HPDE6-E6E7 (cell line): ENCODE data around the gene CD28.

ENCODE experiments used
- DNase-seq: peaks from one replicate; pipeline ENCODE4 v3.0.0; 2011; ENCODE audit warnings: missing footprints; ENCODE audit errors: extremely low spot score

The CD28 gene

DNA sequence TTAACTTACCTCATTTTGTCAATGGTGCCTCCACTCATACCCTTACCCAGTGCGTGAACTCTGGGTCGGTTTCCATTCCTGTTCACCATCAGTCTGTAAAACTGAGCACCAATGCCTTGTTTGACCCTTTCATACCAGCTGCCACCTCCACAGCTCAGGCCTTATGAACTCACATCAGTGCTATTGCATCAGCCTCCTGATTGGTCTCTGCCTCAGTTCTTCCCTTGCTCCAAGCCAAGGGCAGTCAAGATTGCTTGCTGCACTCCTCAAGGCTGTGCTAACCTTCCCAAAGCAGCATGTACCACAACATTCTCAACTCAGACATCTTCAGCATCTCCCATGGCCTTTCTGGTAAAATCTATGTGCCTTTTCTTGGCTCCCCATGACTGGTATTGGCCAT lies 9.3 kb downstream of the CD28 start:
- DNase-seq: no peak

DNA sequence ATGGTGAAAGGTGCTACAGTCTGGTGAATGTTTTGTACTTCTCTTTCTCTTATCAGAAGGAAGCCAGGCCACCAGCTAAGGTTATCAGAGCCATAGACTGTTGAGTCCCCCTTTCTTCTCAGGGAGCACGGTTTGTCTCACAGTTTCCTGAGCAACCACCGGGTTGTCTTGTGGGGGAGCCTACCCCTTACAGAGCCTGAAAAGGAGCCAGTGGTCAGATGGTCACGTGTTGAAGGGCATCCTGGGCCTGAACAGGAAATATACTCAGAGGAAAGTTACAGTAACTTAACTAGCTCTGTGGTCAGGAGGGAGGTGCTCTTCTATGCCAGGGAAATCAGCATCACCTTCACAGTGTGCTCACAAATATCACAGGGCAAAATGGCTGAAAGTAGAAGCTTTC lies 11.6 kb downstream of the CD28 start:
- no peak for DNase-seq

DNA sequence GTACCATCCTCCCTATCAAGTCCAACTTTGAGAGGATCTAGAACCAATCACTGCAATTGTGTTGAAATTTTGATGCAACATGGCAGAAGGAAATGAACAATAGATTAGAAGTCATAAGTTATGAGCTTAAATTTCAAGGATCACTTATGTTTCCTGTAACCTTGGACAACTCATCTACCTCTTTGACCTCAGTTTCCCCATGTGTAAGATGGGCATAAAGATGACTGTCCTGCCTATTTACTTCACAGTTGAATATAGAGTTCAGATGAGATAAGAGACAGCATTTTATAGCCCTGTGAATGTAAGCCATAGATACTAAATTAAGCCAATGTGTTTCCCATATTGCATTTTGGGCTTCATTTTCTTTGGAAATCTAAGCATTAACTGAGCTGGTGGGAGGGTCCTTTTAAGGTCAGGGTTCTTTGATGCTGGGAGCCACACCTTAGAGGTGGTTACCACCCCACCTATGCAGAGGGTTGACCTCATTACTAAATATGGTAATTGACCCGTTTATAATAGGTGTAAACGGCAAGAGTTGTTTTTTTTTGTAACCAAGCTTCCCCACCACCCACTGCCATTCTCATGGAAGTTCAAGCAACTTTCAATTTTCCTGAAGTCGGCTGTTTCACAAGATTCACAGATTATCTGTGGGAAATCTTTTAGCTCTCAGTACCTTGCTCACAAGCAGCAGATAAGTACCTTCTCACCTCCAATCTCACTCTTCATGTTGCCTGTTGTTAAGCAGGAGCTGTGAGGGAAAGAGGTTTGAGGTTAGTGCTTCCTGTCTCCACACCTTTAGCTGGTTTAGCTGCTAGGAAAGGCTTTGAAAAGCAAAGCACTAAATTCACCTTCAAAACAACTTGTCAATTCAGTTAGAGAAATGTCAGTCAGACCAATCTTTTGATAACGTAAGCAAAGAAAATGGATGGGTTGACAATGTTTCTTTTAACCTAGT lies 13.3 kb downstream of the CD28 start:
- DNase-seq: no peak

DNA sequence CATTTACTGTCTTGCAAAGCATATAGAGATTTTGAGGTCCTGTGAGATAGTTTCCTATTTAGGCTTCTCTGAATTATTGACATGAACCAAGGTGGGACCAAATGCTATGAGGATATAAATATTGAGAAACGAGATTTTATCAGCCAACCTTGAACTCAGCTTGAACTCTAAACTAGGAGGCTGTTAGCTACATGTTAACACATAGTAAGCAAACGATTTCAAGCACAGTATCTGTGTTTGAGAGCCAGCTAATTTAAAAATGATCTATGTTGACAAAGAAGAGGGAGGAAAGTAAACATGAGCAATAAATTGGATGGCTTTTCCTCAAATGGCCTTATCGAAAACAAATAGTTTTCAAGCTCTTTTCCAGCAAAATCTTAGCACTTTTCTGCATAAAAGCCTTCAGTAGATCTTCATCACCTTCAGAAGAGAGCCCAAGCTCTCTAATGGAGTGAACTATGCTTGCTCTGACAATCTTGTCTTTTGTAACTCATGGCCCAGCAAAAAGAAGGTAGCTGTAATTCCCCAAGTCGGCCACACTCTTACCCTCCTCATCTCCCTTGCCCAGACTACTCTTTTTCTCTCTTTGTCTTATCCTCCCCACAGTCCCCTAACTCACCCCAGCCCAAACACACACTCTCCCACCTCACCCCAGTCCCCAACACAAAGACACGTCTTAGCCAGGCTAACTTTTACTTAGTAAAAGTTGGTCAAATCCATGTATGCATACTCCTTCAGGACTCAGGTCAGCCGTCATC lies 14.7 kb downstream of the CD28 start:
- no peak for DNase-seq

DNA sequence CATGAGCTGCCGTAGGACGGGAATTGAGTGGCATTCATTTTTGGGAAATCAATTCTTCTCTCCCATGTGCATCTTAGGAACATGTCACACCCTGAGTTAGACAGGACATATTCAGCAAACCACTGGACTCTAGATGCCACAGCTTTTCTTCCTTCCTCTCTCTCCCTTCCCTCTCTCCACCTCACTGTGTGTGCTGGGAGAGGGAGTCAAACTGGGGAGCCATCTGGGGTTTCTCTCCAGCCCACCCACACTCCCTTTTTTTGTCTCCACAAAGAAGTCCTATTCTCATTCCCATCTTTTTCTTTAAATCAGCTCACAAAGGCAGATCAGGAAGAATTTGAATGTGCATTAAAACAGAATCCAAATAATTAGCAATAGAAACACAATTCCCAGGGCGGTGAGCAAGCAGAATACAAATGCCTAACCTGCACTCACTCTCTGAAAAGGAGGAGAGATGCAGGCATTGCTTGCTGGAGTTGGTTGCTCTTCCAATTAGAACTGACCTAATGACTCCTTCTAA lies 15.4 kb downstream of the CD28 start:
- DNase-seq: no peak

DNA sequence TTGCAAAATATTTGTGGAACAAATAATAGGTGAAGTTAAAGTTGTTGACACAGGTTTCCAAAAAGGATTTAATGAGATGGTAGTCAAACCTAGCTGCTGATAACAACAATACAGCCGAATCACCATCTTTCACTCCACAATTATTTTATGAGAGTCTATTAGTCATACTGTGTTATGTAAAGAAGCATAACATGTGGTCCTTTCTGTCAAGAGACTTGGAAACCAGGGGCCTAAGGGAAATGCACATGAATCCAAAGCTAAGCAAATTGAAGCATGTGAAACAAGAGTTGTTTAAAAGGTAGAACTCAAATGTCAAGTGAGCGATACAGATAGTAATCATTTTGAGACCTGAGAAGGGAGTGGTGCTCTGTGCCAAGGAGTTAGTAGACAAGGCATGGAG lies 16.0 kb downstream of the CD28 start:
- no peak for DNase-seq

DNA sequence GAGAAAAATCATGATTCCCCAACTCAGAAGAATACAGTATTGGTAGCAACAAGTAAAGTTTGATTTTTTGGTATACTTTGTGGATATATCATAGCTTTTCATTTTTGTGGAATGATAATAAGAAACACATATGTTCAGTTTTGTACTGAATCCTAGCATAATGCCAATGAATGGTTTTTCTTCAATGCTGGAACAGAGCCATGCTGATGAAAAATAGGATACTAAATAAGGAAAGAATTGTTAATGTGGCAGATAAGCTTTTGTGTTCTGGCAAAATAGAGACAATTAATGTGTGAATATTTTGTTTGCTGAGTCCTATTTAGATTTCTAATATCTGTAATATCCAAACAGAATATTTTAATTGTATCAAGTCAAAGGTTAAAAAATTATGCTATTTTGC lies 21.9 kb downstream of the CD28 start:
- no peak for DNase-seq

DNA sequence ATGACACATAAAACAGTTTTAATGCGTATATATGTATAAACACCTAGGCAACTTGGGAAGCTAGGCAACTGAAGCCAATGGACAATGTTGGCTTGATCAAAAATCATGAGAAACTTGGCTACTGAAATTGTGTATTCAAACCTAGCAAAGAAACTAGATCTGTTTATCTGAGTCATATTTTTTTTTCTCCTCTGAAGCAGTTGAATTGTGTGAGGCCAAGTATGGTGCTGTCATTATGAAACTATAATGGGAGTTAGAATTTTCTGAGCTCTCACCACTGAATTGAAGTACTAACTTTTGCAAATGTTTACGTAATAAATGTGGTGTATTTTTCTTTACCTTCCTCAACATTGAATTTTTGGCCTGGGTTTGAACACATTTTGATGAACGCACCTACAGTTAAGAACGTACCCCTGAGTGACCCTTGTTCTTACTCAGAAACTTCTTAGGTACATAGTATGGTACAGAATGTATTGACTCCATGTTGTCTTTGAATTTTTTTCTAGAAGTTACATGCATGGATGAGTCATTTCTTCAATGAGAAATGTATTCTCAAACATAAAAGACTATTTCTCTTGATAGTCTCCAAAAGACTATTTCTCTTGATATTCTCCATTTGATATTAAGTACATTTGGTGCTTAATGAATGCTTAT lies 23.8 kb downstream of the CD28 start:
- DNase-seq: no peak

DNA sequence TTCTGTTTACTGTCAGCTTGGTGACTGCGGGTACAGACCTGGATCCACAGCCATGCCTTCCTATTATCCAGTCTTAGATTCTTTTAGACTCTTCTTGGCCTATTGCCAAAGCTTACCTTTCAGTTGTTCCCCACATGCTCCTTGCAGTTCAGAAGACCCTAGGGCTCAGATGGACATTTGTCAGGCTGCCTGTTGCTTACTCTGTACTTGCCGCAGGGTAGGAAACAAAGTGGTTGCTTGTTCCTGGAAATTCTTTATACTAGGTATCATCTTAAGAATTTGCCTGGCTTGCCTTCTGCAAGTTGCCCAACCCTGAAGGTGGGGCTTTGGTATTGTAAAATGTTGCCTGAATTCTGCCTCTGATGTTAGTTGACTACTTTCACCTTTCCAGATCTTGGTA lies 24.4 kb downstream of the CD28 start:
- no peak for DNase-seq

DNA sequence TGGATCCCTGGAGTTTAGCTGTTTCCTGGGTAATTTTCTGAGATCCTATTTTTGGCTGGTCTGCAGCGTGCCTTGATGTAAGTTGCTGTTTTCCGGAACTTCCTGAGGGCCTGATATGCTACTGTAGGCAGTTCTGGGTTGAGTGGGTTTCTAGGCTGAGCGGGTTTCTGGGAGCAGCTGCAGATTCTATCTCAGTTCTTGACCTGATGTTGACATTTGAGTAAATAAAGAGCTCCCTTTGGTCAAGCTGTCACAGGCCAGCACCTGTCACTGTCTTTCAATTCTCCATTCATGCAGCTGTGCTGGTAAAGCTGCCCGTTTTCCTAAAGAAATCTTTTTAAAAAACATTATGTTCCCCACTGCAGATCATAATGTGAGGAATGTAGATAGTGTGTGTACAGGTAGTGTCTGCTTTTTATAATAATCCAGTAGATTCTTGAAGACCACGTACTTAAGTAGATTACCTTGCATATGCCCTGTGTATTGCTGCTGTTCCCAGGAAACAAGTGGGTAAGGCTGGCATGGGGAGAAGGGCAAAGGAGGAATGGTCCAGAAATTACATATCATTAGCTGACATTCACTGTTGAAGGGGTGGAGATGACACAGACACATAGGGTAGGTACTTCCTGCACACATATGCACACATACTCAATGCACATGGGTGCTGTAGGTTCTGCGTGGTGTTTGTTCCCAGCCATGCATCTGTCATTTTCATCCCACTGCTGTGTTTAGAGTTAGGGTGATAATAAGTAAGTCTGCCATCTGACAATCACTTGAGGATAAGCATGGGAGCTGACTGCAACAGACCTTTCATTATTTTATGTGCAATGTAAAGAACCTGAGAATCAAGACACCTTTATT lies 25.9 kb downstream of the CD28 start:
- no peak for DNase-seq

DNA sequence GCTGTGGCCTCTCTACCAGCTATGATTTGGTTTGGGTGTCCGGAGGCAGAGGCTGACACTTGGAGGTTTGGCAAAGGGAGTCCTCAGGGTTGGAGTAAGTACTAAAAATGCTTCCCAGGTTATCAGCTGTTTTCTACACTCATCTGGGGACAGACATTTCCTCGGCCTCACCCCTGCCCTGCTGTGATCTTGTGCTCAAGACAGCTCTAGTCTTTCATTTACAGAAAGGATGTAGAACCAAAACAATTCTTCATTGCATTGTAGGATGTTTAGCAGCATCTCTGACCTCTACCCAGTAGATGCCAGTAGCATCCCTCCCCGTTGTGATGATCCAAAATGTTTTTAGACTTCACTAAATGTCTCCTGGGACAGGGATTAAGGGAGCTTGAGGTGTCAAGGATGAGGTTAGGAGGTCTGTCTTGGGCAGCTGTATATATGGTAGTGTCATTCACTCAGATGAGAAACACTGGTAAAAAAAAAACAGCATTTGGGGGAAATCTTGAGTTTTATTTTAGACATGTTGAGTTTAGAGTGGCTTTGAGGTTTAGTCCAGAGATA lies 26.6 kb downstream of the CD28 start:
- no peak for DNase-seq

DNA sequence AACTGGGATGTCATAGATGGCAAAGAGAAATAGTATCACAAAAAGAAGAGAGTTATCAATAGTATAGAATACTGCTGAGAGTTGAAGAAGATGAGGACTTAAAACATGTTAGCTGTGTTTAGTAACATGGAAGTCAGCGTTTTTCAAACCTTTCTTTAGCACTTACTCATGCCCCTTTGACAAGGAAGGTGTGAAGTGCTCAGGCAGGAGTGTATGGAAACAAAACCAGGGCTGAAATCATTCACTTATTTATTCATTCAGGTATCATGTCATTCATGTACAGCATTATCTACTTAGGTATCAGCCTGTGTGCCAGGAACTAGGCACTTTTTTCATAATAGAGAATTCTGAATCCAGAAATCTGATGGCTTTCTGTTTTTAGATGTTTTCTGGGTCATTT lies 27.2 kb downstream of the CD28 start:
- no peak for DNase-seq

DNA sequence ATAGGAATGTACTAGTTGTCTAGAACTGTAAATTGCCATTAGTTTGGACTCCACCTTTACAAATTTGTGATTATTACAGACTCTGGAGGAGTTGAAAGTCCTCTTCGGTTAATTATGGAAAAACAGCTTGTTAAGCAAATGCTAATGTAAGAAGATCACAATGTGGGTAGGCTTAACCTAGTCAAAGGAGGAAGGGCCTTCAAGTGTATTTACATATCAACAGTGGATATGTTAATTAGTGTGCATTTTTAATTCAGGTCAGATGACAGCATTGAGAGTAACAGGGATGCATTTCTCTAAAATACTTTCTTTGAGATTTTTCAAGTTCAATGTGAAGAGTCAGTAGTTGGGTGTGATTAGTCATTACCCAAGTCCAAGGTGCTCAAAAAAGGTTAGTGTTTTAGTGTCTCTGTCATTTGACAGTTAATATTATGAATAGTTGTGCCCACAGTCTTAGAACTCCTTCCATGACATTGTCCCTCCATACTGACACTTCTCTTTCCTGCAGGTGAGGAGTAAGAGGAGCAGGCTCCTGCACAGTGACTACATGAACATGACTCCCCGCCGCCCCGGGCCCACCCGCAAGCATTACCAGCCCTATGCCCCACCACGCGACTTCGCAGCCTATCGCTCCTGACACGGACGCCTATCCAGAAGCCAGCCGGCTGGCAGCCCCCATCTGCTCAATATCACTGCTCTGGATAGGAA lies 28.0 kb downstream of the CD28 start:
- DNase-seq: no peak

DNA sequence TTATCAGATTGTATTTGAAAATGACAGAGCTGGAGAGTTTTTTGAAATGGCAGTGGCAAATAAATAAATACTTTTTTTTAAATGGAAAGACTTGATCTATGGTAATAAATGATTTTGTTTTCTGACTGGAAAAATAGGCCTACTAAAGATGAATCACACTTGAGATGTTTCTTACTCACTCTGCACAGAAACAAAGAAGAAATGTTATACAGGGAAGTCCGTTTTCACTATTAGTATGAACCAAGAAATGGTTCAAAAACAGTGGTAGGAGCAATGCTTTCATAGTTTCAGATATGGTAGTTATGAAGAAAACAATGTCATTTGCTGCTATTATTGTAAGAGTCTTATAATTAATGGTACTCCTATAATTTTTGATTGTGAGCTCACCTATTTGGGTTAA lies 30.9 kb downstream of the CD28 start:
- no peak for DNase-seq

DNA sequence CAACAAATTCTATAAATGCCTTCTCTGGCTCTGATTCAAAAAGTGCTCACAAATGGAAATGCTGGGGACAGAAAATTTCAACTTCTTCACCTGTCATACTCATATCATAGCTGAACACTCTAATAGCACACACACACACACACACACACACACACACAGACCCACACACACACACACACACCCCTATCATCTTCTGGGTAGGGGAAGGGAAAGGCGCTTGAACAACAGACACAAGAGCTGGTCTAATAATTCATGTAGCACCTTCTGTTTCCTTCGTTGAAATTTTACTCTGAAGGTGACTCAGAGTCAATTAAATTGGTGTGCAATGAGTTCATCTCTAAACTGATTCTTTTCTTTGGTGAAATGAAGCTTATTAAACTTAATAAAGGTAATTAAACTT lies 32.9 kb downstream of the CD28 start:
- DNase-seq: no peak

DNA sequence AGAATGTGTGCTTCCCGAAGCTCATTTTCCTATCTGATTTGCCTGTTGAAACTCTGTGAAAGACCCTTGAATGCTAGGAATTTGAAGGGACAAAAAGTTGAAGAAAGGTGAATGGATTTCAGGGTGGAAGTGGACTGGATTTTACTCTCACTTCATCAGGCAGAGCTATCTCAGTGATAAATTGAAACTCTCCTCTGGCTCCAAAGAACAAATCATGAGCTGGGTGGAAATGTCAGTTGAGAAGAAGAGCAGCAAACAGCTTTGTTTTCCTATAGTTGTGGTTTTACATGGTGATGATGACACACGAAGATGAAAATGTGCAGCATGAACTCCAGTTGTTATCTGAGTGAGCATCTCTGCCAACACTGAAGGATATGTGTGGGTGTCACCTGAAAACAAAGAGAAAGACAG lies 34.4 kb downstream of the CD28 start:
- DNase-seq: no peak

DNA sequence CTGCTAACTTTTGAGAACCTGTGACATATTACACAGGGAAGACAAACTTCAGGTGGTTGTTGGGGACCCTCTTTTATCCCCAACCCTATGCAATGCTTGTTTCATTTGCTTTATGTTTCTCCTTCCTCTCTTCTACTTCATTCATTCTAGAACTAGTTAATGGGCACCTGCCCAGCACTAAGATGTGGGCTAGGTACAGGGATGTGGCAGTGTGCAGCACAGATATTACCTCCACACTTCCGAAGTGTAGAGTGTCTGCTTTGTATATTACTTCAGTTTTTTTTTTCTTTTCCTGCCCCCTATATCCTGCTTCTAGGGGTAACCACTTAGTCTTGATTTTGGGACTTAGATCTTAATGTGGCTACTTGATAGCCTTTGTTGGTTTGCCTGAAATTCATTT lies 35.1 kb downstream of the CD28 start:
- DNase-seq: no peak

DNA sequence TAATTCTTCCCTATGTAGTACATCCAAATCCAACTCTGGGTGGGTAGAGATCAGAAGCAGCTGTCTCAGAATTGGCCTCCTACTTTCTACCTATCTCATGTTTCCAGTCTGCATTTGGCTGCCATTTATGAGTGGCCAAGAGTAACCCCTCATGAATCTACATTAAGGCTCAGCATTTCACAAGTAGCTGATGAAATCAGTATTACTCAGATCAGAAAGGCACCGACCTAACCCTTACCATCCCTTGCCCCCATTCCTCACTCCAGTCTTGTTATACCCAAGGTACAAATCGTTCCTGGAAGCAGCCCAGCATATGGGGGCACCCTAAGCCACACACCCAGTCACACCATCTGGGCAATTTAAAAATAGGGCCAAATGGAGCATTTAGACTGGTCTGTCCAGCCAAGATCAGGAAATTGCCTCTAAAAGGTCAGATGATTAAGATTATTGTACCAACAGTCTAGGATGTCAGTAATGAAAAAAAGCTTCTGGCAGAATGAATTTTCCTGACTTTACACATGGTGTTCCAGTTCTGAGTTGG lies 37.1 kb downstream of the CD28 start:
- DNase-seq: no peak

DNA sequence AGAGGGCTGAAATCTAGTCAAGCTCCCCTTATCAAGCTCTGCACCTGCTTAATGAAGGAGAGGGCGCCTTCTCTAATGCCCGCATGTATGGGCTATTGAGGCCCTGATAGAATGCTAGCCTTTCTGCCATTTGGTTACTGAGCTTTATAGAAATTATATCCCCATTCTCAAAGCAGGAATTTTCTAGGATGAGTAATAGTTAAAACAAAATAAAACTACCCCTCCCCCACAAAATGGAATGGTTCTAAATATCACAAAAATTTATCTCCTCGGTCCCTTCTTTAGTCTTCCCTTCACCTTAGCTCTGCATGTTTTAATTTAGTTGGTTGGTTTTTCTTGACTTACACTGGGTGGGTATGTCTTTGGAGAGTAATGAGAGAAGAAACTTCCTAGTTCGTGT lies 37.7 kb downstream of the CD28 start:
- no peak for DNase-seq

DNA sequence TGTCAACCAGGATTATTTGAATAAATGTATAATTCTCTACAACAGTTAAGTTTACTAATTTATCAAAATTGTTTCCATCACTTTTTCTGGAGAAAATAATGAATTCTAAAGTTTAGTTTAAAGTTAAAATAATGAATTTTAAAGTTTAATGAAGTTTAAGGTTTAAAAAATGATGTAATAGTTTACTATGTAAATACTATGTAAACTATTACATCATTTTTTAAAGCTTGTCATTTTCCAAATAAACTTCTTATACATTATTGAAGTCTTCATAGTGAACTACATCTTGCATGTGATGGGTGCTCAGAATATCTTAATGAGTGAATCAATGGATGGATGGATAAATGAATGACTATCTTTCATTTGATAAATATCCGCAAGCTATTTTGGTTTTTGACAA lies 38.8 kb downstream of the CD28 start:
- no peak for DNase-seq
